ENCODE measurements around the gene PCBD2.

Gene PCBD2

GRCh38 chr5:135008556-135008955 lies 103.6 kb downstream of the PCBD2 start:
- no peak for FAIRE-seq

GRCh38 chr5:135008981-135009735 lies 104.2 kb downstream of the PCBD2 start:
- FAIRE-seq: no peak

GRCh38 chr5:135009736-135010501 lies 105.0 kb downstream of the PCBD2 start:
- FAIRE-seq: no peak

GRCh38 chr5:135010502-135011354 lies 105.8 kb downstream of the PCBD2 start:
- no peak for FAIRE-seq

- FAIRE-seq: no peak
Measured at GRCh38 chr5:135011355-135012032, 106.6 kb downstream of the PCBD2 start.

- FAIRE-seq: no peak
Measured at GRCh38 chr5:135012033-135012588, 107.2 kb downstream of the PCBD2 start.

All from islet of Langerhans (tissue), 1 donor.